Inferior parietal cortex (tissue), 1 donor: Measurements from ENCODE around the gene PIGBOS1.

ENCODE experiments used
- DNase-seq: peaks from one replicate; pipeline ENCODE4 v3.0.0-alpha.2; 2016; ENCODE audit errors: extremely low spot score

Gene PIGBOS1

GRCh38 chr15:55267401-55268175 is 51.3 kb downstream of the PIGBOS1 start:
- no peak for DNase-seq
